GM19463 (cell line): ENCODE measurements around the gene CASZ1.

Source experiments
- ATAC-seq: cut with Tn5 transposase; IDR thresholded peaks from one replicate; pipeline ENCODE4 v1.9.1; 2021; ENCODE audit warnings: mild to moderate bottlenecking, moderate library complexity; ENCODE audit not compliant: unreplicated experiment

The CASZ1 gene

DNA sequence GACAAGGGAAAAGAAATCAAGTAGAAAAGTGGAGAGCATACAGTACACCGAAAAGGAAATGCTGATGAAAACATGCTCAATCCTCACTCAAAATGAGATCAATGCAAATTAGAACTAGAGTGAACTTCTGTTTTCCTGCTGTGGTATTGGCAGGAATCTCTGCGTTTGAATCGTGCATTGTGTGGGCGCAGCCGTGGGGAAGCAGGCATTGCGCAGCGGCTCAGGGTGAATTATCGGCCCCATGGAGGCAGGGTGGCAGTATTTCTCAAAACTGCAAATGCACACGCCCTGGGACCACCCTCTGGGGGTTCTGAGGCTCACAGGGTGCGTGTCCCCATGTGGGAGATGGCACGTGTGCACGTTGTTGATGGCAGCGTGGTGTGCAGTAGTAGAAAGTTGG lies 181.1 kb downstream of the CASZ1 start:
- no peak for ATAC-seq

DNA sequence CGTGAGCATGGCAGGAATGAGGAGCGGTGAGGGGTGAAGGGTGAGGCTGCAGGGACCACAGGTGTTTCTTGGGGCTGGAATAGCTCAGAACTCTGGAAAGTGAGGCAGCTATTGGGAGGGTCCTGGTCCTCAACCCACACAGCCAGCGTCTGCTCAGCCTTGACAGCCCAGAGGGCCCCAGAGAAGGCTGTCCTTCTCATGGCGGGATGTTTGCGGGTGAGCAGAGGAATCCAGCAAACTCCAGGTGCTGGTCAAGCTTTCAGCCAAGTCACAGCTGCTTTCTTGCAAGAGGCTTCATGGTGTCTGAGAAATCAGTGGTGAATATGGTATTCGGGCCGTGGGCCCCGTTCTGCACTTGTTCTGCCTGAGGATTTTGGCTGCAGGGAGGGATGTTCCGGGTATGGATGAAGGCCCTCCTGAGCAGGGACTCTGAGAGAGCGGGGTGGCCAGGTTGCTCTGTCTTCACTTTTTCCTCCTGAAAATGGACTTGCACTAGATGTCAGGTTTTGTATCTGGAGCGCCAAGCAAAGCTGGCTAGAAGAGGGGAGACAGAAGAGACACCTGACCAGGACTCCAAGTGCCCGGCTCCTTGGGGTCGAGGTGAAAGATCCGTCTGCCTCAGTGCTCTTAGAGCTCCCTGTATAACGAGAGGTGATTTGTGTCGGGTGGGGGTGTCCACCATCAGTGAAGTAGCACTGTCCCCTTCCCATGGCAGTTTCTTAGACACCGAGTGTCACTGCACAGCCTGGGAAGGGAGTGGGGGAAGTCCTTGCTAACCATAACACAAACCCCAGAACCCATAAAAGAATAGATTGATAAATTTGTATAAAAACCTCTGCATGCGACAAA lies 181.8 kb downstream of the CASZ1 start:
- ATAC-seq = no peak

DNA sequence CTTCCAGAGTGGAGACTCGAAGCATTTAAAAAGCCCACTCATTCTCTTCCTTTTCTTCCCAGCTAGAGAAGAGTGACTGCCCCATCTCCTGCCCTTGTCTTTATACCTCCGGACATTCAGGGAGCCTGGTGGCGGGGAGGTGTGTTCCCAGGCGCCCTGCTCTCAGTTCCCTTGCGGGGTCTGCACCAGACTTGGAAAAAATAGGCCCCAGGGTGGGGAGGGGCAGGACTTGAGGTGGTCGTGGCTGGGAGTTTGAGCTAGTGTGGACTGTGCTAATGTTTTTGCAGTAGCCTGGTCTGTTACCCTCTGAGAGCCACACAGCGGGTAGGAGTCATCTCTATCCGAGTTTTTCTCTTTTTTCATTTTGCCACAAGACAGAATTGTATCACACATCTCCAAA lies 182.6 kb downstream of the CASZ1 start:
- no peak for ATAC-seq

DNA sequence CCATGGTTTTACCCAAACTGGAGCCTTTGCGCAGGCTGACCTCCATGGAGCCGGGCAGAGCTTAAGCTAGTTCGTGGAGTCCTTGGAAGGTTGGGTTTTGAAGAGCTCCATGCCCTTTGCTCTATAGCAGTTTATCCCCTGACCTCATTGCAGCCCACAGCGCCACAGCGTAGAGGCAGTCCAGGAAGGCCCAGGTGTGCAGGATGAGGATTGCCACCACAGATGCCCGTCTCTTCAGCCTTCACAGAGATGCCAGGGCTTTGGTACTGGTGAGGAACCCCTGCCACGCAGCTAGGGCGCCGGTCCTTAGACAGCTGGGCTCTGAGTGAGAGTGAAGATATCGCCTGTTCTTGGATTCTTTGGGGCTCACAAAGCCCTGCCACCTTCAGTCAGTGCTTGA lies 183.1 kb downstream of the CASZ1 start:
- no peak for ATAC-seq

DNA sequence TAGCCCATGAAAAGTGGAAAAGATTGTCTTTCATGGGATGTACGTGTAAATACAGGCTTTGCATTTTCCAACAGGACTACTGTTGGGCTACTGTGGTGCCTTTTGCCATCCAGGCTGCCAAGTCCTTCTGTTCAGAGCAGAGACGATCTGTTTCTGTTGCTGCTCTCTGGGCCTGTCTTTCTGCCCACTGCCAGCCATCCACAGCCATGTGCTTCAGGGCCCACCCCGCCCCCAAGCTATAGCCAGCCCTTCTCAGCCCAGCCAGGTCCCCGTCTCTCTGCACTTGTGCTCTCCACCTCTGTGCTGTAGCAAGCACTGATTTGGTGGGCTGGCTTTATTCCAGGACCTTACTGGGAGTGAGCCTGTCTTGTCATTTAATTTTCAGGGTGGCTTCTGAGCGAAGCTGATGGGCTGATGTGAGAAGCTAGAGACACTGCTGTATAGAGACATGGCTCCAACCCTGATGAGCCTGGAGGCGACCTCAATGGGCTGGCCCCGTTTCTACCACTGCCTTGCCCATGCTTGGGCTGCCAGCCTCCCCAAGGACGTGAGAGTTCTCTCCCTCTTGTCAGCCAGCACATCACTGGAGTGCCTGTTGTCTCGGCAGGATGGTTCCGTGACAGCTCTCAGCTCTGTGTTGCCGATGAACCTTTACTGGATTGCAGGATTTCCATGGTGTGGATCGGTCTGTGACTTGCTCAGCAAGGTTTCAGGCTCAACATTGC lies 183.8 kb downstream of the CASZ1 start:
- ATAC-seq = no peak

DNA sequence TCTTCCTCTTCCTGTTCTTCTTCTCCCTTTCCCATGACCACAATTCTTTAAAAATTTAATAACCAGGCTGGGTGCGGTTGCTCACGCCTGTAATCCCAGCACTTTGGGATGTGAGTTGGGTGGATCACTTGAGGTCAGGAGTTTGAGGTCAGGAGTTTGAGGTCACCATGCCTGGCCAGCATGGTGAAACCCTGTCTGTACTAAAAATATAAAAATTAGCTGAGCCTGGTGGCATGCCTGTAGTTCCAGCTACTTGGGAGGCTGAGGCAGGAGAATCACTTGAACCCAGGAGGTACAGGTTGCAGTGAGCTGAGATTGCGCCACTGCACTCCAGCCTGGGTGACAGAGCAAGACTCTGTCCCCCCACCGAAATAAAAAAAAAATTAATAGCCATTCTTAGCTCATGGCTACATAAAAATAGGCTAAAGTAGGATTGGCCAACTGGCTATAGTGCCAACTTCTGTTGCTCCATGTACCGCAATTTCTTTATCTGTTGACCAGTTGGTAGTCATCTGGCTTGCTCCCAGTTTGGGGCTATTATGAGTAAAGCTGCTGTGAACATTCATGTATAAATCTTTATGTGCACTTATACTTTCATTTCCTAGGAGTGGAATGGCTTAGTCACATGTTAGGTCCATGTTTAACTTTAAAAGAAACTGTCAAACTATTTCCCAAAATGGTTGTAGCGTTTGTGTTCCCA lies 185.4 kb downstream of the CASZ1 start:
- ATAC-seq = no peak

DNA sequence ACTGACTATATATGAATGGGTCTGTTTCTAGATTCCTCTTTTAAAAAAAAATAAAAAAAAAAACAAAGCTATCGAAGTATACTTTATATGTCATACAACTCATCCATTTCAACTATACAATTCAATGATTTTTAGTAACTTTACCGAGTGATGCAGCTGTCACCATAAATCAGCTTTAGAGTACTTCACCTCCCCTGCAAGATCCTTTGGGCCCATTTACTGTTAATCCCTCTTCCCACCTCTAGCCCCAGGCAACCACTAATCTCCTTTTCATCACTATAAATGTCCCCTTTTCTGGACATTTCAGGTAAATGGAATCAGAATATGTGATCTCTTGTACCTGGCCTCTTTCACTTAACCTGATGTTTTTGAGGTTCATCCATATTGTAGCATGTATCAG lies 187.8 kb downstream of the CASZ1 start:
- no peak for ATAC-seq

DNA sequence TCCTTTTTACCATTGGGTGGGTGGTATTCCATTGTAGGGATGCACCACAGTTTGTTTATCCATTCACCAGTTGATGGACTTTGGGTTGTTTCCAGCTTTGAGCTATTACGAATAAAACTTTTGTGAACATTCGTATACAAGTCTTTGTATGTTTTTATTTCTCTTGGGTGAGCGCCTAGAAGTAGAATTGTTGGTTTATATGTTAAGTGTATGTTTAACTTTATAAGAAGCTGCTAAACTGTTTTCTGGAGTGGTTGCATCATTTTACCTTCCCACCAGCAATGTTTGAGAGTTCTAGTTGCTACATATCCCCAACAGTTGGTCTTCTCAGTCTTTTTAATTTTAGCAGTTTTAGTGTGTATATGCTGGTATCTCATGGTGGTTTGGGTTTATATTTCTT lies 189.2 kb downstream of the CASZ1 start:
- no peak for ATAC-seq

DNA sequence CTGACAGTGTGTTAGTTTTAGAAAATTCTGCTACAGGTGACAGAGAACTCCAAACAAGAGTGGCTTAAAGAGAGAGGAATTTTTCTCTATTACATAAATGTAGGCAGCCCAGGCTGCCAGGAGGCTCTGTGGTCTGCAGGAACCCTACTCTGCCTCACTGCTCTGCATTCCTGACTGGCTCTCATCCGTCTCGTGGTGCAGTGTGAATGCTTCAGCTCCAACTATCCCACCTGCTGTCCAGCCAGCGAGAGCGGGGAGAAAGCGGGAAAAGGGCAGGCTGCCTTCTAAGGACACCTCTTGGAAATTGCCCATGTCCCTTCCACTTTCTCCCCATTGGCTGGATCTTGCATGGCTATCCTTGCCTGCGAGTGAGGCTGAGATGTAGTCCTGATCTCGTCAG lies 190.4 kb downstream of the CASZ1 start:
- ATAC-seq = no peak

DNA sequence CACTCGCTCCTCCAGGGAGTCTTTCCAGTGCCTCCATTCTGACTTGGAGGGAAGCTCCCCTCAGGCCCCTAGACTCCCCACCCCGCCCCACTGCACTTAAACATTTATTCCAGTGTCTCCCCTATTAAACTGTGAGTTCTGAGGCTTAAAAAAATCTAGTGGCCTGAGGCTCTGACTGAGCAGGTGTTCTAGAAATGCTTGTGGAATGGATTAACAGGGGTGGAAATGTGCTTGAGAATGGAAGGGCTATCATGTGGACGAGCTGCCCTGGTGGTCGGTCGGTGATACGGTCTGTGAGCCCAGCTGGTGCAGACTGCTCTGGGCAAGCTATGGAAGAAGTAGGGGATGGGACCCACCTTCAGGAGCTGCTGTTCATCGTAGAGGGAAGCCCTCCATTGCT lies 191.5 kb downstream of the CASZ1 start:
- ATAC-seq = no peak

DNA sequence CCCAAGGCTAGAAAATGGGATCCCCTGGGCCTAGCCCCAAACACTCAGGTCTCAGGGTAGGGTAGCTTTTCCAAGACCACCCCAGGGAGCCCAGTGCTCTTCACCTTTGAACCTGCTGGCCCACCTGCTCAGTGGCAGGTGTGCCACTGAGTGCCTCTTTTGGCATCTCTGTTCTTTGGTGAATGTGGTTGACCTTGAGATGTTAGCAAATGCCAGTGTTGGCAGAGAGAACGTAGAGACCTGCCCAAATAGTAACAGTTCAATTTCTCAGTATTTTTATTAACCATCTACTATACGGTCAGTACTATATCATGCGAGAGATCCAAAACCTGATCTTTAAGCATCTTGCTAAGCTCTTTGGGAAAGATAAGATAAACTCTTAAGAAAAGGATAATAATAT lies 193.5 kb downstream of the CASZ1 start:
- ATAC-seq = no peak

DNA sequence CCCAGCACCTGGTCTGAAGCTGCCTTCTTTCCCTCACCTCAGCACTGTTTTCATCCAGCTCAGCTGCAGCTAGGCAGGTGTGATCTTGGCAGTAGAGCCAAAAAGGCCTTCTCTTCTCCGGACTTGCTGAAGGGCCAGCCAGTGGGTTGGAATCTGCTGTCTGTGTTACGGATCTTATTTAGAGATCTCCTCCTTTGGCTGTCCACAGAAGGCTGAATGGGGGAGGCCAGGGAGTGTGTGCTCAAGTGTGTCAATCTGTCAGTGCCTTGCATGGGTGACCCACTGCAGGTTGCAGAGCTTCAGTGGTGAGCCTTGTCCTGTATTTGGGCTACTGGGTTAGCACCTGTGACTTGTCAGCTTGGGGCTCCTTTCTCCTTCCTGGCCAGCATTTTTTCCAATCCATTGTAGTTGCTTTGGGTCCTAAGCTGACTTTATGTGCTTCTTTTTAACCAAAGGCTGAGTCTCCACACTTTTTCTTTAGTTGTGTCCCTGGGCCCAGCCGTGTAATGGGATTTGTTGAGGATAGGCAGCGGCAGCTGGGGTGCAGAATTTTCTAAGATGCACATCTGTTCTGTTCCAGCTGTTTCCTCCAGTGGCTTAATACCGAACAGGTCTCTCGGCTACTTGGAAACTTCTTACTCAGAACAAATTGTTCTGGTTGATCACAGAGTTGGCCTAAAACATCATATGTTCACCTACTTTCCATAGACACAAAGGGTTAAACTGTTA lies 194.9 kb downstream of the CASZ1 start:
- ATAC-seq = no peak

DNA sequence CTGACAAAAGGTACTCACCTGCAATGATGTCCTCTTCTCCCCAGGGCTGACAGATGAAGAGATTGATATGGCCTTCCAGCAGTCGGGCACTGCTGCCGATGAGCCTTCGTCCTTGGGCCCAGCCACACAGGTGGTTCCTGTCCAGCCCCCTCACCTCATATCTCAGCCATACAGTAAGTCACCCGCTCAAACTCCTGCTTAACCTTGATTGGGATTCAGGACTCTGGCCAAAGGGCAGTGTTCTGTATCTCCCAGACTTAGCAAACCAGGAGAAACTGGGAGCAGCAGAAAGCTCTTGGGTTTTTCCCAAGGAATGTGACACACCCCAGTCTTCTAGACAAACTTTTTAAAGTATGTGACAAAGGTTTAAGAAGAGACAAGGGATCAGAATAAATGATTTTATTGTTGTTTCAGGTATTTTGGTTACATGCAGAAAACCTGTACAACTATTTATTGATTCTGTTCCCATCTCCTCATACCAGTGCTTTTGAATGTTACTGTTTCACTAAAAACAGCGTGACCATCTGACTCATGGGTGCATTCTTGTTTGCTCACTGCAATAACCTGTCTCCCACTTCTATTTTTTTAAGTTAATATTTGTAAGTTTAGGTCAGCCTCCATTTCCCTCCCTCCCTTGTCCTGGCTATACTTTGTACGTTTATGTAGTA lies 197.1 kb downstream of the CASZ1 start:
- ATAC-seq = no peak

DNA sequence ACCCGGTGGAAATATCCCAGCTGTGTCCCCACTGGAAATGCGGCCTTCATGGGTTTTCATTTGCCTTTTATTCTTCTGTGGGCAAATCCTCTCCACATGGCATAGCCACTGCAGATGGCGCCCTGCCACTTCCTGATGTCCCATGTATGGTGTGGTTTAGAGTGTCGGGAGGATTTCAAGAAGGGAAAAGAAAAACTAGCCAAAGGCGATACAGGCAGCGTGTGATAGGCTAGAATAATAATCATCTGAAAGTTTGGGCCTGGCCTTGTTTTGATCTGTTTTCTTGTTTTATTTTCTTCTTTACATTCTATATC lies 198.1 kb downstream of the CASZ1 start:
- no peak for ATAC-seq

DNA sequence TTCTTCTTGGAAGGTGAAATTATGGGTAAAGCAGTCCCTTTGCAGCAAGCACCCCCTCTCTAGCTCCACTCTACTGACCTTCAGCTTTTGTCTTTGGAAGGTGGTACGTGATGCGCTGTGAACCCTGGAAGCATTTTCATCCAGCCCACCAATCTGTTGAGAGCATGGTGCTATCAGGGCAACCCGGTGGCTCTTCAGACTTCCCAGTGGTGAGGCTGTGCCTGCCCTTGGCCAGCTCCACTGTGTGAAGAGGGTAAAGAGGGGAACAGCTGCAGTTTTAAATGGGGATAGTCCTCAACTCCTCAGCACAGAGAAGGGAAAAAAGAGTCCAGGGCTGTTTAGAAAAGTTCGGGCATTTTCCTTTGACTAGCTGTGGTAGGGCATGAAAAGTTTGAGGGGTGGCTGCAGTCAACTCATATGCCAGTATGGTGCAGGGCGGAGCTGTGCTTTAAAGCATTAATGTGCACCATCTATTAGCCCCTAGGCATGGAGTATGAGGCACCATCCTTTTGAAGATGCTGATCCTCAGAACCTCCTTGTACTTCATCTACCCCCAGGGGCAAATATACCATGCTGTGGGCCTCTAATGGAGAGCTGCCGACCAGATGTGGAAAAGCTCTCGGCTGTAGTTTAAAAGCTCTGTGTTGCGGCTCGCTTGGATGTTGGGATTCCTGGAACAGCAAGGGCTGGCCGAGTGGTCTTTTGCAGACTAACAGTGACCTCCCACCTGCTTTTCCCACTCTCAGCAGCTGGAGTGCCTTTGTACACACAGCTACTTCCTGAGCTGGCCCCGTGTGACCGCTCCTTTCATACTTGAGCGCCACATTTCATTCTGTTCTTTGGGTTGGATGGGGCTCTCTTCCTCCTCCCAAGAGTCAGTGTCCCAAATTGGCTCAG lies 198.7 kb downstream of the CASZ1 start:
- no peak for ATAC-seq

DNA sequence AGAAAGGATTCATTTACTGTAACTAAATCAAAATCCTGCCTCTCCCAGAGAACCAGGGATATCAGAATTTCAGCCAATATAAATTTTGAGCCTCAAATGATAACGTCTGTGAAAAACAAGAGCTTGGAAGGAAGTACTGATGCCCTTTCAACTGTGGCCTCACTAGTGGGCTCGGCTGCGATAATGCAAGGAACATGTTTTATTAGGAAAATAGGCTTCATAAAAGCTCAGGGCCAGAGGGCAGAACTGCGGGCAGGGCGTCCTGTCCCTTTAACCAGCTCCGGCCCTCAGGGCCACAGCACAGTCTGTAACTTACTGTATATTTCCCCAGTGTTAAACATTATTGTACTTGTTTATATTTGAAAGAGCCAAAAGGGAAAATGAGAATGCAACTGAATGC lies 199.7 kb downstream of the CASZ1 start:
- no peak for ATAC-seq

DNA sequence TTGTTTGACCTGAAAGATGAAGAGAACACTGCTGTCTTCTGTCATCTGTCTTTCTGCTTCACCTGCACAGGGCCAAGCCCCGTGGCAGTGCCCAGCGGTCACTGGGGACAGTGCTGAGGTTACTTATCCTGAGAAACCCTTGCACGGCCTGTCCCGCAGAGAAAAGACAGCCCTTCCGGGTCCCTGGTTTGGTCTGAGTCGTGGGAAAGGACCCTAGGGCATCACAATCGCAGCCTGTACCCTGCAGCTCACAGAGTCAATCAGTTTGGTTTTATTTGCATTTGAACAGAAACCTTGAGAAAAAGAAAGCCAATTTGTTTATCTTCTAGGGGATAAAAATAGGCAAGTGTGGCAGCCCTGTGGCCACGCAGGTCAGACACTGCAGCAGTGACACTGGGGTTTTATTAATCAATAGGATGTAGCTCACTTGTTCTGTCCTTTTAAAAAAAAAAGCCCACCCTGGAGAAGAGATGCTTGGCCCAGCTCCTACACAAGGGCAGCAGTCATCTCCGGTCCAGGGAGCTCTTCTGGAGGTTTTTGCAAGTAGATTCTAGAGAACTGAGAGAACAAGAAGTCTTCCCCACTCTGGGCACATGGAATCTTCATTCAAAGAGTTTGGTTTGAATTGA lies 201.7 kb downstream of the CASZ1 start:
- ATAC-seq = no peak

DNA sequence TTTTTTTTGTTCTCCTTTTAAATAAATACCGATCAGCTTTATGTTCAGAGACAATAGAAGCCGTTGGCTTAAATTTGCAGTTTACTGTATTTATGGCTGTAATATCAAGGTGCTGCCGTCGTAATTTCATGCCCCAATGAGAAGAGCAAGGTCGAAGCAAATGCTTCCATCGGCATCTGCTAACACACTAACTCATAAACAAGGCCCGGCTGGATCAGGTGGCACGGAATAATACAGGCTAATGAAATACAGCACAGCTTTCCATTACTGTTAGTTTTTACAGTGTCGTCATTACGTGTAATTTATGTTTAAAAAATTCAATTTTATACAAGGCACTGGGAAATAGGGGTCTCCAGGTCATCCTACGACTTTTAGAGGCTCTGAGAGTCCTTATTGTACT lies 202.7 kb downstream of the CASZ1 start:
- ATAC-seq = no peak

DNA sequence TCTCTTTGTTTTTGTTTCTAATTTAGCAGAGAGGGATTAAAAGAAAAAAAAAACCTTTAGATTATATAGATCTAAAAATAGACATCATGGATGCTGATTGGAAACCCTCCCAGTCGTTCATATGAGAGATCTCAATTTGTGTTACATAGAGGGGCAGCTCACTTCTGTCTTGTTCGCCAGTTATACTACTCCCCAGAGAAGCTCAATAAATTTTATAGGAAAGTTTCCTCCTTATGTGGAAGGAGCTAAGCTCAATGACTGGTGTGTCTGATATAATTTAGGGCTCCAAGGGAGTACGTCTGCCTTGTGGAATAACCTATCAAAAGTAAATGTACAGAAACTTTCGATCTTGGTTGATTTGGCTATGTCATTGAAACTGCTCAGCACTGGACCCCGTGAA lies 204.1 kb downstream of the CASZ1 start:
- ATAC-seq = no peak
